GM21367 (cell line): ENCODE data around the gene IL1R2.

Experiments used
- ATAC-seq: cut with Tn5 transposase; IDR thresholded peaks from one replicate; pipeline ENCODE4 v1.9.1; 2021; ENCODE audit not compliant: unreplicated experiment

Gene IL1R2

DNA sequence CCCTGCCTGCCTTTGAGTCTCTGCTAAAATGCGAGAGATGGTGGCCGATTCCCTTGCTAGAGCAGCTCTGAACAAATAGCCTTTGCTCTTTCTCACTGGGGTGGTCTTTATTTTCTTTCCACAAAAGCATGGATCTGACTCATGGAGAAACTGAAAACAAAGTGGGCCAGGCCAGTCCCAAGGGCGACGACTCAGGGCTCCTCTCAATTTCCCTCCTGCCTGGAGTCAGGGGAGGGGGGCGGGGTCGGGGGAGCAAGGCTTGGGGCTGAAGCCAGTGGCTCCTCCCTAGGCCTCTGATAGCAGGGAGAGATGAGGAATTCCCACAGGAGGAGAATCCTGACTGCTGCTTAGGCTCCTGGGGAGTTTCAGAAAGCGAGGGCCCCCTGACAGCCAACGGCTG lies 17.1 kb upstream of the IL1R2 start:
- no peak for ATAC-seq

DNA sequence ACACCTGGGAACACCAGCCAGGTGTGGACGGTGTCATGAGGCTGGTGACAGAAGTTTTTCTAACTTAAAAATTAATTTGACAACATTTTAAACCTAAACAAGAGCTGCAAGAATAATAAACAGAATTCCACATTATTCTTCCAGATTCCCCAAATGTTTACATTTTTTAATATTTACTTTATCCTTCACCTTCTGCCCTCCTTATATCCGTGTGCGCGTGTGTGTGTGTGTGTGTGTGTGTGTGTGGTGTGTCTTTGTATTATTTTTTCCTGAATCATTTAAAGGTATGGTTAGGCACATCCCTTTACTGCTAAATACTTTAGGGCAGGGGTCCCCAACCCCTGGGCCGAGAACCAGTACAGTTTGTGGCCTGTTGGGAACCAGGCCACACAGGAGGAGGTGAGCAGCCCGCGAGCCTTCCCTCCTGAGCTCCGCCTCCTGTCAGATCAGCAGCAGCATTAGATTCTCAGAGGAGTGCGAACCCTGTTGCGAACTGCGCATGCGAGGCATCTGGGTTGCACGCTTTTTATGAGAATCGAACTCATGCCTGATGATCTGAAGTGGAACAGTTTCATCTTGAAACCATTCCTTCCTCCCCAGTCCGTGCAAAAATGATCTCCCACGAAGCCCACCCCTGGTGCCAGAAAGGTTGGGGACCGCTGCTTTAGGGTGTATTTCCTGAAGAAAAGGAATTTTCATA lies 16.4 kb upstream of the IL1R2 start:
- ATAC-seq: no peak

DNA sequence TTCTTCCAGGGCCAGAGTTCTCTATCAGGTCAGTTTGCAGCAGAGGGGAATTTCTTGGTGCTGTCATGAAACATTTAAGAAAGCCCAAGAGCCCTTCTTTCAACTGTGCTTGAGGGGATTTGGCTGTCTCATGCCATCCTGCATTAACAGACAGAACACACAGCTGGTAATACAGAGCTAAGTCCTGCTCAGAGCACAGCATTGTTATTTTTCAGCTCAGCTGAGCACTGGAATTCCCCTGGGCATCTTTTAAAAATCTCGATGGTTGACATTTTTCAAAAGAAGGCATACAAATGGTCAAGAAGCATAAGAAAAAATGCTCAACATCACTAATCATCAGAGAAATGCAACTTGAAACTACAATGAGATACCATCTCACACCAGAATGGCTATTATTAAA lies 14.9 kb upstream of the IL1R2 start:
- ATAC-seq: no peak

DNA sequence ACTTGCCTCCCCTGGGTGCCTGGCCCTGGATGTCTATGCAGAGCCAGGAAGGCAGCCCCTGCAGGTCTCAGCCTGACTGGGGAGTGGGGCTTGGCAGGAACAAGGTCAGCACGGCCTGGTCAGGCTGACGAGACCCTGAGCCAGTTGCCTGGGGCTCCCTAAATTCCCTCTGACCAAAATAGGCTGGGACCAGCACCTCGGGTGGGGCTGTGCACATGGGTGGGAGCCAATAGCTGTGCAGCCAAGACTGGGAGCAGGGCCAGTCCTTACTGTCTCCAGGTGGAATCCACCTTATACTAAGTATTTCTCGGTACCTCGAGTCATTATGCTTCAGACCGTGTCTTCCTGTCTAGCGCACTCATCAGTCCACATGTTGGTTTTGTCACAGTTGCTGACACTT lies 11.4 kb upstream of the IL1R2 start:
- no peak for ATAC-seq

DNA sequence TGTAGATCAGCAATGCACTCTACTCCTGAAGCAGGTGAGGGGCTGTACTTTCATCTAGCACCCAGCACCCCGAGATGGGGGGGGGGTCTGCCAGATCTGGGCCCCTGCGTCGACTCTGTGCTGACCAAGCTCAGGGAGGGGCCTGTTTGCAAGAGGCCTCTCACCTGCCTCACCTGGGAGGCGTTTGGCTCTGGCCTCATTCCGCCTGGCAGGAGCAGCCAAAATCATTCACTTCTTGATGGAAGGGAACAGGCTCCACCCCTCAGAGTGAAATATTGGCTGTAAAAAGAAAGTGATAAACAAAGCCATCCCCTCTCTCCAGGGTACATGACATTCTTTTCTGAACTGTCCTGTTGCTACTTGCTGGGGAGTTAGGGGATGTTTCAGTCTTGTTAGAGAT lies 10.7 kb upstream of the IL1R2 start:
- no peak for ATAC-seq

DNA sequence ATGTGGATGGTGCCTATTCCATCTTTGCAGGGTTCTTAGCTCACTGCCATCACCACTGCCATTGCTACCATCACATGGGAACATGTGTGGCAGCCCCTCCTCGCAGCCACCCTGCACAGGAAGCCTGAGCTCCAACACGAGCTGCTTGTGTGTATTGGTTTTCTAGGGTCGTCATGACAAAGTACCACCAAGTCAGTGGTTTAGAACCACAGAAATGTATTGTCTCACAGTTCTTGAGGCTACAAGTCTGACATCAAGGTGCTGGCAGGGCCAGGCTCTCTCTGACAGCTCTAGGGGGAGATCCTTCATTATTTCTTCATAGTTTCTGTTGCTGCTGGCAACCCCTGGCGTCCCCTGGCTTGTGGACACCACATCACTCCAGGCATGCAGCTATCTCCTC lies 10.3 kb upstream of the IL1R2 start:
- no peak for ATAC-seq

DNA sequence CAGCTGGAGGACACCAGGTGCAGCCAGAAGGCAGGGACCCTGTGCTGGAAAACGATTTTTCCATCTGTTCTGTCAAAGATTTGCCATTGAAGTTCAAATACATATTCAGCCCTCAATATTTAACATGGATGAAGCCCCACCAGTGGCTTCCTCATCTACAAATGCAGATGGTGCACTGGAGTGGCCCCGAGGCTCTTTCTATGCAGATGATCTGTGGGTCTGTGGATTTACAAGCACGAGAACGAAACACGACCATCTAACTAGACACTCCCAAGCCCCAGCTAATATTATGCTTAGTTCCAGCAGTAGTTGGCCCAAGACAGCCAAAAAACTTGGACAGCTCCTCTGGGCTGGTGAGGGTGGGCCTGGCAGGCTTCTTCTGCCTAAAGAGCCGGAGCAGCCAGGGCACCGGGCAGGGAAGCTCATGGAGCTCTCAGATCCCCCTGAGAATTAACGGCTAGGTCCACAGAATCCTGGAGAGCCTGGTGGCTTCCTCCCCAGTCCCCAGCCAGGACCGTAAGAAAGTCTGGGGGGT lies 9.2 kb upstream of the IL1R2 start:
- ATAC-seq: no peak

DNA sequence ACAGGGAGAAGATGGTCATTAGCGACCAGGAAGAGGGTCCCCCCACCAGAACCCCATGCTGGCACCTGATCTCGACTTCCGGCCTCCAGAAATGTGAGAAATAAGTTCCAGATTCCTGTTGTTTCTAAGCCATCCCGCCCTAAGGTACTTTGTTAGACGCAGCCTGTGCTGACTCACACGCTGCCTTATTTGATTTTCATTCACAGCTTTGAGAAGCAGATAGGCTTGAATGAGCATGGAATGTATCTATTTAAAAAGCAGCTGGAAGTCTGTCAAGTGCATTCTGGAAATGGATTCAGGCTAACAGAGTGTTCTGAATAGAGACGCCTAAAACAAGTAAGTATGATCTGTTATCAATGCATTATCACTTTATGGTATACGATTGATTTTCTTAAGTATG lies 8.3 kb upstream of the IL1R2 start:
- ATAC-seq: no peak

DNA sequence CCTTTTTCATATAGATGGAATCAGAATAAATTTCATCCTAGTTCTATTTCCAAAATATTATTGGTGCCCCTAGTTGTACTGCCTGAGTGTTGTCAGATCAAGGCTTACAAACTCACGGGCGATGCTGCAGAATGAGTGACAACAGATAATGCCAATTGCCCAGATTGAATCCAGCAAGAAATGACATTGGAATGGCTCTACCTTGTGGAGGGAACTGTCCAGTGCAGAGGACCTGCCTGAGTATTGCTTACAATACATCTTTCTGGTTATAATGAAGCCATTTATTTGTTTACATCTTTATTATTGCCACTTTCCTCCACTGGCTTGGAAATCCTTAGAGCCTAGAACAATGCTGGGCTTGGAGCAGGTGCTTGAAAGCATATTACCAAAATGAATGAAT lies 7.8 kb upstream of the IL1R2 start:
- ATAC-seq: no peak

DNA sequence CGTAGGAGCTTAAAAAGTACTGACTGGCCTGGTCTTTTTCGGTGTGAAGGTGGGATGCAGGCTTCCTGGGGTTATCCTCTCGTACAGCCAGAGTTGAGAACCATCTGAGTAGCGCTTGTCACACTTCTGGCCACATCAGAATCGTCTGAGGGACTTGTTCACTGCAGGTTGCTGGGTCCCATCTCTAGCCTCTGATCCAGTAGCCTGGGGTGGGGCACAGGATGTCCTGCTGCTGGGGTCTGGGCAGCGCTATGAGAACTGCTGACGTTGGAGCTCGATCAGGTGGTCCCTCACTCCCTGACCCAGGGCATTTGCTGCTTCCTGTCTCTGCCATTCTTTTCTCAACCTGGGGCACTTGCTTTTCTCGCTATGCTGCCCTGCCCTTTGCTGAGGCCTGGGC lies 7.1 kb upstream of the IL1R2 start:
- no peak for ATAC-seq

DNA sequence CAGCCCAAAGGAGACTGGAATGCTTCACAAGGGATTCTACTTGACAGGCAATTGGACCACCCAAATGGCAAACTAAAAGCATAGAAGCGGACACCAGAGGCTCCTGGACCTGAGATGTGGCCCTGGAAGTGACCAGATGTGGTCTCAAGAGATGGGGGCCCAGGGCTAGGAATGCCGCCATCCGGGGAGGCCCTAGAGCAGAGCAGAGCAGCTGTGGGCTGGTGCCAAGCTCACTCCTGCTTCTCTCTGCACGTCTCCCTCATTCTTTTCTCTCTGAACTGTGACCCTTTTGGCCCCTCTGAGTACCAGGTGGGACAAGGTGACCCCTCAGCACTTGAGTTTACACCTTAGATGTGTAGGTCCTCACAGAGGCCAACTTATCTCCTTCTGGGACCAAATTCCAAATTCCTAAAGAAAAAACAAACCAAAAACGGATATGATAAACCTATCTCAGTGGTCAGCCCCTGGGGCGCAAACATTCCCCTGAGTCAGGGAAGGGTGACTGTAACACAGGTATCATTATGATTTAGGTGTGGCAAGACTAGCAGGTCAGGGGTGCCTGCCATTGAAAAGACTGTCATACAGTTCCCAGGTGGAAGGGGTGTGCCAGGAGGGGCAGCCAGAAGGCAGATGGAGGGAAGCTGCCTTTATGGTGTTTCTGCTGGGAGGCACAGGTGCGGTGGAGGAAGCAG lies 6.5 kb upstream of the IL1R2 start:
- no peak for ATAC-seq

DNA sequence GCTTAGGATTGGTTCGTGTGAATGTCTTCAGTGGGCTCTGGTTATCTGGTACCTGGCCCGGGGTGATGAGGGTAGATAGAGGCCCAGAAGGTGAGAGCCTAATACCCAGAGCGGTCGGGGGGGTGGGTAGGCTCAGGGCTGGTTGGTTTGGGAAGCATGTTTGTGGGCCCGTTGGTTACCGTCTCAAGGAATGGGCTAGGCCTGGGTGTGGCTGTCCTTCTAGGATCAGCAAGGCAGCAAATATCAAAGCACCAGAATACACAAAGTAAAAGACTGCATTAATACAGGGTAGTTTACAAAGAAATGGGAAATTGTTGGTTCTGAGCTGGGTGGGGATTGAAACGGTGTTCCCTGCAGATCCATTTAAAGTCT lies 6.0 kb upstream of the IL1R2 start:
- ATAC-seq: no peak

DNA sequence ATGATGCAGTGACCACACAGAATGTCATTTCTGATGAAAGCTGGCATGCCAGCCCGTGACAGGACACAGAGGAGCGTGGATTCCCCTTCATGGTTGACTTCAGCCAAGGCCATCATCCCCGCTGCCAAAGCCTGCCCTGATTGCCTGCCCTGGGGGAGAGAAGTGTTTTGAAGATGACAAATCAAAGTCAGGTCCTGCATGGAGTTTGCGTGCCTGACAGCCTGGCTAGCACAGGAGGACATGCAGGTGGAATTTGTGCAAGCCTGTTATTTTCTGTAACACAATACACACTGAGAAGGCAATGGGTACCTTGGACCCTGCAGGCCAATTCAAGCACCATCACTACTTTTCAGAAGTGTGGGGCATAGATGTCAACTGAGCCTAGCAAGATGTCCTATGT lies 5.4 kb upstream of the IL1R2 start:
- no peak for ATAC-seq

DNA sequence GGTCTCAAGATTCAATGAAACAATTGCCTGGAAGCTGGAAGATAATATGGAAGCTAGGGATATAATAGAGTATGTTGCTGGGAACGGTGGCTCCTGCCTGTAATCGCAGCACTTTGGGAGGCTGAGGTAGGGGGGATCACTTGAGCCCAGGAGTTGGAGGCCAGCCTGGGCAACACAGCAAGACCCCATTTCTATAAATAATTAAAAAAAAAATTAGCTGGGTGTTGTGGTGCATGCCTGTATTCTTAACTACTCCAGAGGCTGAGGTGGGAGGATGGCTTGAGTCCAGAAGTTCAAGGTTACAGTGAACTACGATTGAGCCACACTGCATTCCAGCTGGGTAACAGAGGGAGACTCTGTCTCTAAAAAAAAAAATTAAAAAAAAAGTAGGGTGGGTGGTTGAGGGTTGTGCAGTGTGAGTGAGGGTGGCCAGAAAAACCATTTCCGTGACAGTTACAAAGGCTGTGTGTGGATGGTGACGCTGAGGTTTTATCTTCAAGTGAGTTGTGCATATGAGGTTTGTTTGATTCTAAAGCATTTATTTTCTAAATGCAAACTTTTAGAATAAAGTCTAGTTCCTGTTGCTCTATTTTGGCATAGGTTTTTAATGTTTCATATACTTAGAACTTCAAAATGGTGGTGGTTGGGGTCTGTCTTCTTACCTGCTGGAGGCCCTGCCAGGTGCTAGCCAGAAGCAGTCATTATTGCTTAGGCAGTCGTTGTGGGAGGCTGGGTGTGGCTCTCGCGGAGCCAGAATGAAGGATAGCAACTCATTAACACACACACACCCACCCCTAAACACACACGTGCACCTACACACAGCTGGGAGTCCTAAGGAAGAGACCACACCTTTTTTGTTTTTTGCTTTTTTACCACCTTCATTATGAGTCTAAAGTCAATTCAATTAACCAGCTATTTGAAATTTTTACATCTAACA lies 4.7 kb upstream of the IL1R2 start:
- ATAC-seq: no peak

DNA sequence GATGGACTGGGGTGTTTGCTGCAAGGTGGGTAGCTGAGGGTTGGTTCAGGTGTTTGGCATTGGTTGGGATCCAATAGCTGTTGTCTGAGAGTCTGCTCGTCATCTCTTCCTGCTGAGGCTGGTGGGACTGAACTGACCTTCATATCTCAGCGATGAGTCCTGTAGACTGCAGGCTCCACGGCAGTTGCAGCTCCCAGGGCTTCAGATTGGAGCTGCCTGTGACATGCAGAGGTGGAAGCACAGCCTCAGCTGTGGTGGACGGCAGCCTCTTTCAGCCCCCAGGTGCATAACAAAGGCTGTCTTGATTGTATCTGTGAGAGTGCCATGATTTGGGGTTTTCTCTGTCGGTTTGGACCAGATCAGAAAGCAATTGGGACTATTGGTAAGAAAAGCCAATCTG lies 3.9 kb upstream of the IL1R2 start:
- ATAC-seq: no peak

DNA sequence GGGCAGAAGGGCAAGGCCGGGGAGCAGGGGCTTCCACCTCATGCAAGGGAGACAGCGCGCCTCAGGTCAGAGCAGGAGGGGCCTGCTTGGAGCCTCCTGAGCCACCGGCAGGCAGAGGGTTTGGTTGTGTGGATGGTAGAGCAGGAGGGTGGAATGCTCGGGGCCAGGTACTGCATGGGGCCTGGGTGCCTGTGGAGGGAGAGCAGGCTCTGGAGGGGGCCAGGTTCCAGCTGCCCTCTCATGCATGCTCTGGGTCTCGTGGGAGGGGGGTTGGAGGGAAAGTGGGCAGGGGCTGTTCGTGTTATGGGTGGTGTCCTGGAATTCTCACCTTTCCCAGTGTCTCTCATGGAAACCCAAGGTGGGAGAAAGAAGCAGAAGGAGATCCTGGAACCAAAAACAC lies 3.2 kb upstream of the IL1R2 start:
- no peak for ATAC-seq

DNA sequence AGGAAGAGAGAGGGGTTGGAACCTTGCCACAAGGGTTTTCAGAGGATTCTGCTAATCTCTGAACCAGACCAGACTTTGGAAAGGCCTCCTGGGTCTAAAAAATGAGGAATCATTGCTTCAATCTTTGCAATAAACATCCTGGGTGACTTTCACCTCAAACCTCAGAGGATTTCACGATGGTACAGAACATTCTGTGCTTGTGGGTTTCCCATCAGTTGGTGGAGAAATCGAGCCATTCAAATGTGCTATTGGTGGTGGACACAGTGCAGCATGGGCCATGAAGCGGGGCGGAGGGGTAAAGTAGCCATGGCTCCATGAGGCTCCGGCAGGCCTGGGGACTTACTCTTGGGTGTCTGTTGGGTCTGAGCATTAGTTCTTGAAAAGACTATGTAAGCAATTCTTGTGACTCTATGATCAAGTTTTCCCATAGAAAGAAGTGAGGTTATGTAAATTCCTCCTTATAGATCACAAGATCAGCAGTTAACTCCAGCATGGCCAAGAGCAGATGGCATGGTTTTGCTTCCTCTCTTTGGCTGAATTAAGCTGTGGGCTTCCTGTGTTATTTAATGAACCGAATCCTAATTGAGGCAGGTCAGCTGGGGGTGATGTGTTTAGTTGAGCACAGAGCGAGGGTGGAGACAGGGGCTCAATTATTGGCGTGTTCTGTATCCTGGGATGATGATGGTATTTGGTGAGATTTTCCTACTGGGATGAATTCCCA lies 1.9 kb upstream of the IL1R2 start:
- no peak for ATAC-seq

DNA sequence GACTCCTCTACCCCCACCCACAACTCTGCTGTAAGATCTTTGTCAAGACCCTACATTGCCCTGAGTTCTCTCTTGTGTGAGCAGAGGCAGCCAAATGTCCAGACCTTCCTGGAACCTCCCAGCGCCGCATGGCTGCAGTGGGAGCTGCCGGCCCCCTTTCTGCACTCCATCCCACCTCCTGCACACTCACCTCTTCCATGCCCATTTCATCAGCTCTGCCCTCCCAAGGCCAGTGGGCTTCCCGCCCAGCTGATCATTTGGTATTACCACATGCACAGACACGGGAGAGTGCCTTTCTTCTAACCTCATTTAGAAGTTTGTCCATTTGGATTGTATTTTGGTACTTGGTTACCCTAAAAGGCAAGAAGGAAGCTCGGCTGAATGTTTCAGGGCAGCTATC lies 2.0 kb downstream of the IL1R2 start:
- no peak for ATAC-seq

DNA sequence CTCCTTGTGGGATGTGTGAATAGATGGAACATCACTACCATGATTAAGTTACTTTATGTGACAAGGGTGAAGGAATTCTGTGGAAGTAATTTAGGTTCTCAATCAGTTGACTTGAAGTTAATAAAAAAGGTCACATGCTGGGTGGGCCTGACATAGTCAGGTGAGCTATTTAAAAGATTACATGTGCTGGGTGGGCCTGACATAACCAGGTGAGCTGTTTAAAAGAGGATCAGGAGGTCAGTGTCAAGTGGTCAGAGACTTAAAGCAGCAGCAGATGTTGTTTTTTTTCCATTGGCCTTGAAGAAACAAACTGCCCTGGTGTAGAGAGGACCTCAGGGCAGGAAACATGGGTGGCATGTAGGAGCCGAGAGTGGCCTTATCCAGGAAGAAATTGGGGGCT lies 3.3 kb downstream of the IL1R2 start:
- ATAC-seq: no peak

DNA sequence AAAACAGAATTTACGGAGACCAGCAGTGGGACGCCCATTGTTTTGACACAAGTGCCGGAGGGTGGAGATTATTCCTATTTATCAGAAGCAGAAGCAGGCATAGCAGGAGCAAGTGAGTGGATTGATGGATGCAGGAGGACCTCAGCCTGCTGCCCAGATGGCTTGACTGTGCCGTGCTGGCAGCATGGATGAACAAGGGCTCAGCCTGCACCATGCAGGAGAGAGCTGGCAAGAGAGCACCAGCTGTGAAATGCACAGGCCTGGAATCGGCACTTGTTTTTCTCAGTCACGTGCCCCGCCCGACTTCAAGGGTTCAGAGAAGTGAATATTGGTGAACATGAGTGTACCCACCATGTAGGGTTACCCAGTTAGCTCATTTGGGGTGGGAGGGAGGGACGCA lies 4.0 kb downstream of the IL1R2 start:
- ATAC-seq: no peak

DNA sequence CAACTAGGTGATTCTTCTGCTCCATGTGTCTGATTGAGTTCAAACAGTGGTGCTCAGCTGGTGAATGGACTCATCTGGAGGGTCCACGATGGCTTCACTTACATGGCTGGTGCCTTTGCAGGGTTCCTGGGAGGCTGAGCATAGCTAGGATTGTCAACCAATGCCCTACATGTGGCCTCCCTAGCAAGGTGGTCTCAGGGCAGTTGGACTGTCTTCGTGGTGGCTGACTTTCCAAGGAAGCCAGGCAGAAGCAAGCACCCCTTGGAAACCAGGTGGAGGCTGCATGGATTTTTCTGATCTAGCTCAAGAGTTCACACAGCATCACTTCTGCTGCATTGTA lies 6.8 kb downstream of the IL1R2 start:
- no peak for ATAC-seq
